K562 (cell line): ENCODE data around the gene ZFHX2. TPM values are rescaled to one million over a fixed set of nuclear protein-coding genes. Genes with fewer than 3 reads are reported as not detected.
A peak's percentile ranks its signal among the peaks of the same experiment; 100 is the strongest.

Source experiments
- ATAC-seq: fragments of 200-7000 bp; cut with Tn5 transposase; 3 replicates; pipeline ENCODE4 v1.9.1; 2020; ENCODE audit warnings: moderate library complexity
- BruUV-seq: library from RNA; stranded (reverse); fragments of 400-500 nt; replicated peaks from 2 replicates; lab custom pipeline; 2021; lab: Mats Ljungman, UMichigan
- CTCF ChIA-PET: fragments of 300-600 bp; formaldehyde crosslinking; extraction: SDS; loops from one replicate; lab custom pipeline; 2021; ENCODE audit warnings: low intra/inter-chr PET ratio; lab: Yijun Ruan, JAX
- POLR2A ChIA-PET: fragments of 300-600, 350-650 bp; sonication (Branson Sonifier 250); formaldehyde crosslinking; extraction: SDS; loops from one replicate; lab custom pipeline; 2021; ENCODE audit warnings: antibody characterized with exemption, inconsistent platforms; lab: Yijun Ruan, JAX
- DNase-seq, 4 experiments: peaks; one replicate each; pipeline versions ENCODE4 v3.0.0 to v3.0.0-alpha.2; 2011 to 2018; ENCODE audit warnings: low spot score in 3 of 4, mixed read lengths in 3 of 4; ENCODE audit errors: extremely low read depth in 1 of 4
- FAIRE-seq: peaks from 2 replicates; lab custom pipeline; 2011; peaks lifted over from hg19 to GRCh38; lab: Jason Lieb, UNC
- H2AFZ ChIP-seq: 2 replicates; pipeline ENCODE4 v1.6.0; 2011; ENCODE audit warnings: low read depth, low read length, control low read depth, inconsistent platforms
- H3K27ac ChIP-seq: fragments of 200-600 bp; 3 replicates; pipeline ENCODE4 v1.8.0; 2011; ENCODE audit warnings: low read depth, mild to moderate bottlenecking, control low read depth, inconsistent platforms, low read length, moderate library complexity, mixed read lengths; ENCODE audit errors: extremely low read depth
- H3K27me3 ChIP-seq, 2 experiments: fragments of 300-600 bp in 1 of 2; 2 replicates in 1 of 2; 3 replicates in 1 of 2; pipeline versions ENCODE4 v1.6.0 to v1.8.0; 2011; ENCODE audit warnings: inconsistent platforms in 2 of 2, low read length in 2 of 2, mild to moderate bottlenecking in 1 of 2, mixed read lengths in 1 of 2, moderate library complexity in 1 of 2; ENCODE audit not compliant: control insufficient read depth in 2 of 2, insufficient read depth in 2 of 2
- H3K36me3 ChIP-seq: fragments of 300-600 bp; 3 replicates; pipeline ENCODE4 v1.8.0; 2011; ENCODE audit warnings: mild to moderate bottlenecking, low read length, inconsistent platforms; ENCODE audit not compliant: control insufficient read depth, insufficient read depth
- H3K4me1 ChIP-seq, 2 experiments: fragments of 200-600 bp in 1 of 2; replicated peaks in 1 of 2; 2 replicates in 1 of 2; 3 replicates in 1 of 2; pipeline versions ENCODE4 v1.5.1 to v1.8.0; 2011; ENCODE audit warnings: inconsistent platforms in 2 of 2, low read length in 2 of 2, mild to moderate bottlenecking in 1 of 2, mixed read lengths in 1 of 2, moderate library complexity in 1 of 2; ENCODE audit not compliant: control insufficient read depth in 2 of 2, insufficient read depth in 2 of 2
- H3K4me2 ChIP-seq: 2 replicates; pipeline ENCODE4 v1.6.1; 2011; ENCODE audit warnings: low read length, control low read depth, inconsistent platforms, mixed read lengths; ENCODE audit not compliant: insufficient read depth
- H3K4me3 ChIP-seq: fragments of 200-600 bp; sonication (generic), shearing (Covaris generic); 2 replicates; pipeline ENCODE4 v1.5.1; 2016; ENCODE audit warnings: control low read depth, inconsistent platforms
- H3K79me2 ChIP-seq: fragments of 200-600 bp; 3 replicates; pipeline ENCODE4 v1.8.0; 2011; ENCODE audit warnings: low read length, inconsistent platforms; ENCODE audit not compliant: control insufficient read depth, insufficient read depth
- H3K9ac ChIP-seq, 2 experiments: 2 replicates each; pipeline versions ENCODE4 v1.6.0 to v1.6.1; 2011; ENCODE audit warnings: low read depth in 2 of 2, low read length in 2 of 2, control low read depth in 1 of 2, inconsistent platforms in 1 of 2, mild to moderate bottlenecking in 1 of 2, mixed read lengths in 1 of 2; ENCODE audit not compliant: insufficient read depth in 1 of 2
- H3K9me1 ChIP-seq: one replicate; pipeline ENCODE4 v1.6.0; 2011; ENCODE audit warnings: inconsistent platforms, mild to moderate bottlenecking, low read length, moderate library complexity; ENCODE audit not compliant: control insufficient read depth, insufficient read depth
- H3K9me3 ChIP-seq: replicated peaks from 2 replicates; pipeline ENCODE4 v1.5.1; 2011; ENCODE audit warnings: low read depth, low read length, inconsistent platforms; ENCODE audit not compliant: control insufficient read depth, insufficient read depth
- H4K20me1 ChIP-seq: replicated peaks from 2 replicates; pipeline ENCODE4 v1.6.1; 2011; ENCODE audit warnings: low read length, inconsistent platforms, mixed read lengths; ENCODE audit not compliant: control insufficient read depth, insufficient read depth
- ATF7 ChIP-seq: fragments of 450-650 bp; IDR thresholded peaks from 2 replicates; pipeline ENCODE4 v1.7.1; 2014; ENCODE audit warnings: mild to moderate bottlenecking, moderate library complexity
- CTBP1 ChIP-seq: fragments of 450-650 bp; IDR thresholded peaks from 2 replicates; pipeline ENCODE4 v1.6.1; 2016; ENCODE audit warnings: borderline replicate concordance
- ERF ChIP-seq: fragments of 450-650 bp; formaldehyde crosslinking; IDR thresholded peaks from 2 replicates; pipeline ENCODE4 v1.4.0; 2020; ENCODE audit warnings: mild to moderate bottlenecking, mixed read lengths
- GTF2A2 ChIP-seq: IDR thresholded peaks from 2 replicates; pipeline ENCODE4 v1.6.1; 2016; ENCODE audit warnings: mild to moderate bottlenecking, missing genetic modification characterization, missing compliant biosample characterization
- HMGXB4 ChIP-seq: sonication (generic); formaldehyde crosslinking; IDR thresholded peaks from 2 replicates; pipeline ENCODE4 v1.8.1; 2023; ENCODE audit warnings: mild to moderate bottlenecking, missing genetic modification reagents
- KDM5B ChIP-seq: fragments of 200-600 bp; sonication (generic); IDR thresholded peaks from 2 replicates; pipeline ENCODE4 v1.6.1; 2012; ENCODE audit warnings: low read depth, mild to moderate bottlenecking, moderate library complexity, low read length, control low read depth, inconsistent platforms; ENCODE audit not compliant: insufficient replicate concordance
- OTX1 ChIP-seq: fragments of 450-650 bp; formaldehyde crosslinking; IDR thresholded peaks from 2 replicates; pipeline ENCODE4 v1.4.0; 2022; ENCODE audit warnings: mild to moderate bottlenecking
- RBM25 ChIP-seq: fragments of 200-400 bp; formaldehyde crosslinking; IDR thresholded peaks from 2 replicates; pipeline ENCODE4 v1.6.1; 2018; ENCODE audit warnings: low read length, low read depth, moderate library complexity; ENCODE audit not compliant: severe bottlenecking
- ZNF174 ChIP-seq: fragments of 250-450 bp; sonication (Bioruptor Pico); IDR thresholded peaks from 2 replicates; pipeline ENCODE4 v1.4.0; 2020; ENCODE audit warnings: mild to moderate bottlenecking
- ZNF740 ChIP-seq, 3 experiments: fragments of 200-800 bp in 1 of 3; sonication (Bioruptor generic) in 1 of 3; sonication (generic) in 1 of 3; formaldehyde crosslinking in 1 of 3; IDR thresholded peaks; 2 replicates each; pipeline versions ENCODE4 v1.6.1 to v1.8.0; 2016 to 2022; ENCODE audit warnings: mild to moderate bottlenecking in 2 of 3, missing compliant biosample characterization in 2 of 3, missing genetic modification characterization in 2 of 3, missing genetic modification reagents in 1 of 3
- WGBS: fragments of 100-300 bp; shearing (Covaris generic); methylation state at CpG from one replicate; pipeline ENCODE4 v1.1.6; 2016; ENCODE audit warnings: low coverage, mixed read lengths; ENCODE audit not compliant: insufficient coverage; ENCODE audit errors: missing lambda C conversion rate; 5-methylcytosine and 5-hydroxymethylcytosine counted together
- in situ Hi-C: fragments of 300-500 bp; cut with MboI; formaldehyde crosslinking; loops from 4 replicates; pipeline ENCODE4 v1.15.0; 2018; ENCODE audit warnings: inconsistent platforms, mixed read lengths
- intact Hi-C: fragments of 100-400 bp; cut with micrococcal nuclease; formaldehyde crosslinking; loops from 2 replicates; pipeline ENCODE4 v1.14.2; 2022
- polyA plus RNA-seq, 8 experiments: library from polyadenylated mRNA; depleted of rRNA in 4 of 8; stranded (reverse) in 5 of 8; unstranded in 3 of 8; fragments of >200 nt; fragmentation: Nextera tagmentation in 2 of 8; fragmentation: Illumina TruSeq in 1 of 8; extraction: Ambion mirVana in 2 of 8; extraction: Trizol in 1 of 8; gene quantifications; 2 replicates each; pipeline versions ENCODE4 v1.2.1 to v1.2.3, GENCODE V29; 2011 to 2014; ENCODE audit warnings: inconsistent platforms in 1 of 8, missing spikeins in 1 of 8
- total RNA-seq, 7 experiments: library from RNA; depleted of rRNA in 6 of 7; stranded (reverse); fragments of >200 nt in 6 of 7; fragmentation: Illumina TruSeq in 2 of 7; extraction: Trizol in 2 of 7; gene quantifications; 2 replicates each; pipeline versions ENCODE4 v1.2.1 to v1.2.3, GENCODE V29; 2011 to 2021; ENCODE audit warnings: low replicate concordance in 1 of 7
- TF ChIP-seq, protein P1 (sequence below): fragments of 450-650 bp; IDR thresholded peaks from 2 replicates; pipeline ENCODE4 v1.6.1; 2017; ENCODE audit warnings: mild to moderate bottlenecking, moderate library complexity
- TF ChIP-seq, protein P2 (sequence below): fragments of 200-800 bp; sonication (Bioruptor generic); IDR thresholded peaks from 2 replicates; pipeline ENCODE4 v1.6.1; 2017; ENCODE audit warnings: missing genetic modification characterization, missing compliant biosample characterization

Gene ZFHX2
- total and polyA plus RNA-seq, 9 of the 15 experiments (the other 6 are each of a cell fraction or from before 2014, with no cell fraction given) = 0.06 to 0.11 (median 0.11) TPM; not detected in 4

GRCh38 chr14:23555533-23555881 is 3.9 kb upstream of the ZFHX2 start:
- BruUV-seq = no TSS peak
- H3K27me3 ChIP-seq = peaks cover 0 to 3% of the 10 kb centered on the region in 2 experiments; a peak in 1 of 5 replicates
- DNase-seq (peak in 1 of 4 experiments; percentile 28), ATAC-seq (no peak), FAIRE-seq (no peak)
- 0 out of 2 replicates have a peak, but pooled peaks cover 3% of the 10 kb centered on the region for H4K20me1 ChIP-seq
- no peaks in the 10 kb centered on the region for H3K9me1 ChIP-seq
- WGBS = 6% methylated on average over 10 of the region's 14 CpGs
- peaks cover 24% of the 10 kb centered on the region; the same call in 2 of the 3 replicates for H3K36me3 ChIP-seq
- in situ Hi-C loops (loop anchor here (5.0 kb wide), 1 partner anchor 68 kb away; no protein-coding TSS in a partner anchor), intact Hi-C loops (loop anchor here (10.0 kb wide), 1 partner anchor 231 kb away; the partner anchor contains the start of gene PABPN1)
- H3K9ac ChIP-seq = peak overlapping the region; percentile 88 to 94; a peak in 2 of 4 replicates
- ChIA-PET CTCF (no interaction called here), POLR2A (interaction anchor here (0.6 to 1.4 kb wide), 3 partner anchors 14 to 234 kb away, joined by 3 to 5 read pairs (median 4); no protein-coding TSS in a partner anchor)
- H3K4me1 ChIP-seq = peaks cover 8 to 27% of the 10 kb centered on the region in 2 experiments; a peak in 4 of 5 replicates
- H3K4me3 ChIP-seq = peak overlapping the region; percentile 68
- H3K4me2 ChIP-seq = peak overlapping the region; percentile 86
- H2AFZ ChIP-seq = peak overlapping the region; percentile 98
- H3K9me3 ChIP-seq = no peaks in the 10 kb centered on the region
- no peak overlapping the region; the same call in 2 of the 3 replicates for H3K27ac ChIP-seq
- H3K79me2 ChIP-seq = peaks cover 10% of the 10 kb centered on the region
- TF ChIP-seq OTX1 (CRISPR knock-in tag) (no peak), ZNF174 (CRISPR knock-in tag) (no peak), RBM25 (no peak), ATF7 (no peak), ZNF740 (CRISPR knock-in tag; IDR thresholded peaks at IDR 0.05) (no peak), ZNF740 (tag; IDR thresholded peaks at IDR 0.05) (no peak), GTF2A2 (tag) (no peak), HMGXB4 (CRISPR knock-in tag) (0 out of 2 replicates have a peak, but pooled peaks have one; percentile 40), ERF (CRISPR knock-in tag) (no peak), CTBP1 (no peak), KDM5B (no peak)
- TF ChIP-seq, protein P1, sequence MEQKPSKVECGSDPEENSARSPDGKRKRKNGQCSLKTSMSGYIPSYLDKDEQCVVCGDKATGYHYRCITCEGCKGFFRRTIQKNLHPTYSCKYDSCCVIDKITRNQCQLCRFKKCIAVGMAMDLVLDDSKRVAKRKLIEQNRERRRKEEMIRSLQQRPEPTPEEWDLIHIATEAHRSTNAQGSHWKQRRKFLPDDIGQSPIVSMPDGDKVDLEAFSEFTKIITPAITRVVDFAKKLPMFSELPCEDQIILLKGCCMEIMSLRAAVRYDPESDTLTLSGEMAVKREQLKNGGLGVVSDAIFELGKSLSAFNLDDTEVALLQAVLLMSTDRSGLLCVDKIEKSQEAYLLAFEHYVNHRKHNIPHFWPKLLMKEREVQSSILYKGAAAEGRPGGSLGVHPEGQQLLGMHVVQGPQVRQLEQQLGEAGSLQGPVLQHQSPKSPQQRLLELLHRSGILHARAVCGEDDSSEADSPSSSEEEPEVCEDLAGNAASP = no peak
- TF ChIP-seq, protein P2, sequence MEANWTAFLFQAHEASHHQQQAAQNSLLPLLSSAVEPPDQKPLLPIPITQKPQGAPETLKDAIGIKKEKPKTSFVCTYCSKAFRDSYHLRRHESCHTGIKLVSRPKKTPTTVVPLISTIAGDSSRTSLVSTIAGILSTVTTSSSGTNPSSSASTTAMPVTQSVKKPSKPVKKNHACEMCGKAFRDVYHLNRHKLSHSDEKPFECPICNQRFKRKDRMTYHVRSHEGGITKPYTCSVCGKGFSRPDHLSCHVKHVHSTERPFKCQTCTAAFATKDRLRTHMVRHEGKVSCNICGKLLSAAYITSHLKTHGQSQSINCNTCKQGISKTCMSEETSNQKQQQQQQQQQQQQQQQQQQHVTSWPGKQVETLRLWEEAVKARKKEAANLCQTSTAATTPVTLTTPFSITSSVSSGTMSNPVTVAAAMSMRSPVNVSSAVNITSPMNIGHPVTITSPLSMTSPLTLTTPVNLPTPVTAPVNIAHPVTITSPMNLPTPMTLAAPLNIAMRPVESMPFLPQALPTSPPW (CRISPR knock-in tag) = peak; percentile 64
